Urinary bladder (tissue), 4 donors: Measurements from ENCODE around the gene DNAAF8. TPM values are rescaled to one million over a fixed set of nuclear protein-coding genes. Genes with fewer than 3 reads are reported as not detected.

ENCODE experiments used
- DNase-seq: peaks from one replicate; pipeline ENCODE4 v3.0.0-alpha.2; 2015; ENCODE audit errors: extremely low spot score
- H3K27ac ChIP-seq: one replicate; pipeline ENCODE4 v1.5.1; 2013; ENCODE audit warnings: low read depth, mild to moderate bottlenecking, moderate library complexity
- H3K36me3 ChIP-seq: one replicate; pipeline ENCODE4 v1.6.1; 2013; ENCODE audit warnings: mild to moderate bottlenecking, moderate library complexity; ENCODE audit not compliant: insufficient read depth
- H3K4me1 ChIP-seq: one replicate; pipeline ENCODE4 v1.6.1; 2013; ENCODE audit warnings: mild to moderate bottlenecking, moderate library complexity; ENCODE audit not compliant: insufficient read depth
- H3K4me3 ChIP-seq: one replicate; pipeline ENCODE4 v1.5.1; 2013; ENCODE audit warnings: low read depth, low read length
- WGBS: extraction: QIAGEN DNeasy Blood & Tissue Kit; methylation state at CpG from one replicate; pipeline ENCODE4 v1.1.7; 2013; 5-methylcytosine and 5-hydroxymethylcytosine counted together
- polyA plus RNA-seq: library from polyadenylated mRNA; stranded (reverse); fragments of 200-250 nt; gene quantifications from one replicate; pipeline ENCODE4 v1.2.3, GENCODE V29; 2013
- total RNA-seq: library from RNA; depleted of rRNA; stranded (reverse); fragments of >200 nt; gene quantifications from one replicate; pipeline ENCODE4 v1.2.3, GENCODE V29; 2014
- donor health status: healthy with polysubstance abuse.
- donor health status: healthy.

The DNAAF8 gene
- total and polyA plus RNA-seq, 2 donors, result 1.3 TPM

DNA sequence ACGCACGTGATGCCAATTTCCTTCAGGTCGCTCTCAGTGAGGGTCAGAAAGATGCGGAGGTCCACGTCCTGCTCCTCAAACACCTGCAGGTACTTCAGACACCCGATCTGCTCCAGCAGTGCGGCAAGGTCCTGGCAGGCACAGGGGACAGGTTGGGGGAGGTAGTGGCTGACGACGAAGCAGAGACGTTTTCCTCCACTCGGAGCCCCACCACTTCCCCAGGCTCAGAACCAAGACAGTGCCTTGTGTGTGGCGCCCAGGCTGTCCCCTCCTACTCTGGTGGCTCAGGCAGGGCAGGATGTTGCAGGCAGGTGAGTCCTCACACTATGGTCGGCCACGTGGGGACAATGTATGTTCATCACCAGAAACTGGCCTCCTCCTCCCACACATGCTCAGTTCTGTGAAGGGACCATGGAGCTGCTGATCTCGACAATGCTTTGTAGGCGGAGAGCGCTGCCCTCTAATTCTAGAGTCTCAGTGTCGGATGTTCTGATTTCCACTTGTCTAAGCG, 35.2 kb upstream of the DNAAF8 start:
- Histone ChIP-seq H3K36me3 (no peaks in the 10 kb centered on the region), H3K4me1 (no peaks in the 10 kb centered on the region), H3K27ac (no peak overlapping the region), H3K4me3 (no peak overlapping the region)
- DNase-seq, result no peak
- WGBS, result 92% methylated on average over 19 of the region's 19 CpGs

DNA sequence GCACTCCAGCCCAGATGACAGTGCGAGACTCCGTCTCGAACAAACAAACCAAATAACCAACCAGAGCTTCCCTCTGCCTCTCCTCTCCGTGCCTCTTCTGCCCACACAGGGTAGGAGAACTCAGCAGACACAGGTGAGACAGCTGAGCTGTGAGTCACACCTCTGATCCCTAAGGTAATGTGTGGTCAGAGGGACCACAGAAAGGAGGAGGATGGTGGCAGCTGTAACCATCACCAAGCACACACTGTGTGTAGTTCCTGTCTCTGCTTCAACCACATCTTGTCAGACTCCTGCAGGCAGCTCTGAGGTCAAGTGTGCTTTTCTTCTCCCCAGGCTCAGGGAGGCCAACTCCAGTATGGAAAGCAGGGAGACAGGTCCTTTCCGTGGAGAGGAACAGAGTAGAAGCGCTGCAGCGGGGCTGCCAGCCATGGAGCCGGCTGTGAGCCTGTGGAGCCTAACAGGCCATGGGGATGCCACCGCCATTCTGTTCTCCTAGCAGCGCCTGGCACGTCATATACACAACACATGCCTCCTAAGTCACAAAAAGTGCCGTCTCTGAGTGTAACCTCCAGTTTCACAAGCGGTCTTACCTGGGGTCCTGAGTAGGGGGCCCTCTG, 33.8 kb upstream of the DNAAF8 start:
- 94% methylated on average over 13 of the region's 13 CpGs for WGBS
- H3K4me1 ChIP-seq, result no peaks in the 10 kb centered on the region
- H3K36me3 ChIP-seq, result no peaks in the 10 kb centered on the region

DNA sequence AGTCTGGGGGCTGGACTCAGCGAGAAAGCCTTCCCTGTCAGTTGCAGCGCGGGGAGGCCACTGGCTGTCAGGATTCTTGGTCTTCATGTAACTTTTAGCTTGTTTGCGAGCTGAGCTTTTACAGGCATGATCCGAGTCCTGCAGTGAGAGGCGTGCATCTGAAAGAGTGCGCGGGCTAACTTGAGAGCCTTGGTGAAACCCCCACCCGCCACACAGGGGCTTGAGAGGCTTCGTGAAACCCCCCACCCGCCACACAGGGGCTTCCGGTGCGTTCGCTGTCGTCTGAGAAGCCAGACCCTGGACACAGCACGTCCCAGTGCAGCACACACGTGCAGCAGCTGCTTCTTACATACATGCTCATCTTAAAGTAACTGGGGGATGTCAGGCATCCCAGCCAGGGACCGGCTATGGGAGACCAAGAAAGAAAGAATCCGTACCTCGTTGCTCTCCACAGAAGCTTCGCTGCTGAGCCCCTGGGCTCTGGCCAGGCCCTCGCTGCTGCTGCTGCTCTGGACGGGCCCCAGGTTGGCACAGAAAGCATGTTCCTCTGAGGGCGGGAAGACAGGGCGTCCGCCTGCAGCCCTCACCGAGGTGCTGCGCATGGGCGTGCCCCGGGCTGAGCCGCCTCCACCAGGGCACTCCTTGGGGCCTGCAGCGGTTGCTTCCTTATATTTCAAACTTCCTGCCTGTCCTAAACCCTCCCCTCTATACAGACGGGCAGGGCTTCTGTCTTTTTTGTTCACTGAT, 33.2 kb upstream of the DNAAF8 start:
- Histone ChIP-seq H3K36me3 (no peaks in the 10 kb centered on the region), H3K4me3 (no peak overlapping the region), H3K27ac (no peak overlapping the region), H3K4me1 (no peaks in the 10 kb centered on the region)
- DNase-seq, result no peak
- WGBS, result 88% methylated on average over 33 of the region's 33 CpGs

More for the DNA sequence above, 33.8 kb upstream of the DNAAF8 start:
- no peak for DNase-seq
- no peak overlapping the region for H3K4me3 ChIP-seq
- no peak overlapping the region for H3K27ac ChIP-seq

DNA sequence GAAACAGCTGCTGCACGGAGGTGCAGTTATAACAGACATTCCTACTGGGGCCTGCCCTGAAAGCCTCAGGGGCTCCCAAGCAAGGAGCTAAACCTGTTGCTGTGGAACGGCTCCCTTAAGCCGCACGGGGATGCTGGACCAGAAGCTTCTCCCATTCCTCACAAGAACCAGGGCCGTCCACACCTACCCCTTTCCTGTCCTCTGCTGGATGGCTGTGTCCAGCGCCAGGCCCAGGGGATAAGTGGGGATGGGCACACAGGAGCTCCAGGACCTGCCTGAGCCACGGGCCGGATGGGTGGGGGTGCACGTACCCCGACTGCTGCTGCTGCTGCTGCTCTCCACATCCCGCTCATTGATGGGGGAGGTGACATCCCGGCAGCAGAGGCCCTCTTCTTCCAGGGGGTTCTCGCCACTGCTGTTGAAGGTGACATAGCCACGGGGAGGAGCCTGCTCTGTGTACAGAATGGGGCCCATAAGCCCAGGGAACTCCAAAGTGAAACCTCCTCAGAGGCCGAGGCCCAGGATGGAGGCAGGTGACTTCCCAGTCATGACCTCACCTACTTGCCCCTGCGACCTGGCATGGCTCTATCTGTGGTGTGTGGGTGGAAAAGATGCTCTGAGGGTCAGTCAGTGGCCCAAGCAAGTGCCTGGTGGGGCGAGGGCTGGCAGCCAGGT, 32.4 kb upstream of the DNAAF8 start:
- no peaks in the 10 kb centered on the region for H3K36me3 ChIP-seq
- H3K27ac ChIP-seq, result no peak overlapping the region
- H3K4me1 ChIP-seq, result no peaks in the 10 kb centered on the region
- DNase-seq, result no peak
- no peak overlapping the region for H3K4me3 ChIP-seq
- 88% methylated on average over 17 of the region's 17 CpGs for WGBS

DNA sequence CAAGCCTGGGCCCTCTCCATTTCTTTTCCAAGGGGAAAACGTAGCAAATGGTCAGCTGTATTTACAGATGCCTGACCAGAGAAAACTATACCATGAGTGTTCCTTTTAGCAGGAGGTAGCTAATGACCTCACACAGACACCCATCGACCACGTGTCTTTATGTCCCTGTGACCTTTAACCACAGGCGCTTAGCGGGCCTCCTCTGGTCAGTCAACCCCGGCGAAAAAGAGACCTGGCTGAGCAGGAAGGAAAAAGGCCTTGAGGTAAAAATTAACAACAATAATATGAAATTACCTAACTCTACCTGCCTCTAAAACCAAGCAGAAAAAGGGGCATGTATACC, 31.9 kb upstream of the DNAAF8 start:
- Histone ChIP-seq H3K27ac (no peak overlapping the region), H3K36me3 (no peaks in the 10 kb centered on the region), H3K4me1 (no peaks in the 10 kb centered on the region), H3K4me3 (no peak overlapping the region)
- DNase-seq, result no peak
- 74% methylated on average over 7 of the region's 7 CpGs for WGBS

DNA sequence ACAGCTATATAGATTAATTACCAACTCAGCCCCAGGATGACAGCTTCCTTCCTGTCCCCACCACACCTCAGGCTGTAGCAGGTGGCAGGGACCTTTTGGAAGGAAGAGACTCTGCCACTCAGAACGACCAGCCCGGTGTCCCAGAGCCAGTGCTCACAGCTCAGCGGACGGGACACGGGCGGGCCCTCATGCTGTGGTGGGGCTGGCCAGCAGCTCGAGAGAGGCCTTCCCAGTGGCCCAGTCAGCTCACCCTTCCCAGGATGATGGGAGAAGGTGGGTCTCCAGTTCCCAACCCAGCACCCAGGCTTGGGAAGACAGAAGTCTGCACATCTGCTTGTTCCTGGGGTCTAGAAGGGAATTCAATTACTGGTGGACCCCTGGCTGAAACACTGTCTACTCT, 30.4 kb upstream of the DNAAF8 start:
- H3K36me3 ChIP-seq, result no peaks in the 10 kb centered on the region
- no peak for DNase-seq
- no peak overlapping the region for H3K27ac ChIP-seq
- 85% methylated on average over 7 of the region's 7 CpGs for WGBS
- no peaks in the 10 kb centered on the region for H3K4me1 ChIP-seq
- H3K4me3 ChIP-seq, result no peak overlapping the region

DNA sequence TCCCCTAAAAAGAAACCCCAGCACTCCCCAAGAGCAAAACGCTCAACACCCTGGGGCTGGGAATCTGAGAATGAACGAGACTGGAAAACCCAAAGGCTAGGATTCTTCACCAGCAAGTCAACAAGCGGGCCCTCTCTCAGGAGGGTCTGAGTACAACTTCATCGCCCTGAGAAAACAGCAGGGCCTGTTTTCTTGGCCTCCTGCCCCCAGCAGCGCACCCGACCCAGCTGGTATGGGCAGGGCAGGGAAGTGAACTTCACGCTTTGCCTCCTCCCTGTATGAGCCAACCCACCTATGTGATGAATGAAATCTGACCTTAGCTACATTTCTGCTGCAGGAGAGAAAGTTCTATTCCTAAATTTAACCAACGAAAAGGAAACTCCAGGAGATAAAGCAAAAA, 29.8 kb upstream of the DNAAF8 start:
- no peaks in the 10 kb centered on the region for H3K36me3 ChIP-seq
- 90% methylated on average over 8 of the region's 8 CpGs for WGBS
- DNase-seq, result no peak

DNA sequence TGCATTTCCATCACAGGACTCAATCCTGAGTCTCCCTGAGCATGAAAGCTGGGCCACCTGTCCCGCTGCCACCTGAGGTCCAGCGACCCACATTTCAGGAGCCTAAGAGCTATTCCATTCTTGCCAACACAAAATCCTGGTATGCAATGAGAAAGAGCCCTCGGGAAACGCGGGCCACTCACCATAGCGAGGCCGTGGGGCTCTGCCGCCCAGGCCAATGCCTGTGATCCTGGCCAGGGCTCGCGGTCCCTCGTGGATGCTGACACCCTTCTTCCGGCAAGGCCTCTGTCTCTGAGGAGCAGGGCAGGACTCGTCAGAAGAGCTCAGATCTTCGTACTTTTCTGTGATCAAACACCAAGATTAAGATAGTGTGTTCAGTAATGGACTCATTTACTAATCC, 29.4 kb upstream of the DNAAF8 start:
- H3K4me3 ChIP-seq, result no peak overlapping the region
- DNase-seq, result no peak
- H3K27ac ChIP-seq, result no peak overlapping the region
- no peaks in the 10 kb centered on the region for H3K4me1 ChIP-seq
- H3K36me3 ChIP-seq, result no peaks in the 10 kb centered on the region
- 96% methylated on average over 14 of the region's 14 CpGs for WGBS

More for the DNA sequence above, 29.8 kb upstream of the DNAAF8 start:
- H3K27ac ChIP-seq, result no peak overlapping the region
- H3K4me1 ChIP-seq, result no peaks in the 10 kb centered on the region
- no peak overlapping the region for H3K4me3 ChIP-seq

DNA sequence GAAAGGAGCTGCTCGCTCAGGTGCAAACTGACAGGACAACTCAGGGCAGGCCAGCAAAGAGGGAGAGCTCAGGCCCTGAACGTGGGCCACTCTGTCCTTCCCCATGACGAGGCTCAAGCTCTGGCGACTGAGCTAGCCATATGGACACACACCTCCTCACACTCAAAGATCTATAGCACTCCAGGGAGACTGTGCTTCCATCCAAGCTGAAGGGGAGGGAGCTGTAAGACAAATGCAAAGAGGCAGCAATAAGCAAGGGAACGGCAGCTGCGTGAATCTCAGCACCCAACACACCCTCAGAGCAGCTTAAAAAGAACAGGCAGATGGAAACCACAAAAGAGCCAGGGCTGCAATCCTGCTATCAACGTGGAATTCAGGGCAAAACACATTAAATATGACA, 27.5 kb upstream of the DNAAF8 start:
- no peak overlapping the region for H3K4me3 ChIP-seq
- no peaks in the 10 kb centered on the region for H3K36me3 ChIP-seq
- H3K27ac ChIP-seq, result no peak overlapping the region
- WGBS, result 82% methylated on average over 7 of the region's 7 CpGs
- no peak for DNase-seq
- no peaks in the 10 kb centered on the region for H3K4me1 ChIP-seq

DNA sequence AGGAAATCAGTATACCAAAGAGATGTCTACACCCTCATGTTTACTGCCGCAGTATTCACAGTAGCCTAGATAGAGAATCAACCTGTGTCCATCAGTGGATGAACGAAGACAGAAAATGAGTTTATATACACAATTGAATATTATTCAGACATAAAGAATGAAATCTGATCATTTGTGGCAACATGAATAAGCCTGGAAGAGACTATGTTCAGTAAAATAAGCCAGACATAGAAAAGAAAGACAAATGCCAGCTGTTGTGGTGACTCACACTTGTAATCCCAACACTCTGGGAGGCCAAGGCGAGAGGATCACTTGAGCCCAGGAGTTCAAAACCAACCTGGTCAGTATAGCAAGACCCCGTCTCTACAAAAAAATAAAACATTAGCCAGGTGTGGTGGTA, 24.9 kb upstream of the DNAAF8 start:
- Histone ChIP-seq H3K4me1 (no peaks in the 10 kb centered on the region), H3K27ac (no peak overlapping the region), H3K36me3 (no peaks in the 10 kb centered on the region), H3K4me3 (no peak overlapping the region)
- DNase-seq, result no peak
- 92% methylated on average over 4 of the region's 4 CpGs for WGBS

DNA sequence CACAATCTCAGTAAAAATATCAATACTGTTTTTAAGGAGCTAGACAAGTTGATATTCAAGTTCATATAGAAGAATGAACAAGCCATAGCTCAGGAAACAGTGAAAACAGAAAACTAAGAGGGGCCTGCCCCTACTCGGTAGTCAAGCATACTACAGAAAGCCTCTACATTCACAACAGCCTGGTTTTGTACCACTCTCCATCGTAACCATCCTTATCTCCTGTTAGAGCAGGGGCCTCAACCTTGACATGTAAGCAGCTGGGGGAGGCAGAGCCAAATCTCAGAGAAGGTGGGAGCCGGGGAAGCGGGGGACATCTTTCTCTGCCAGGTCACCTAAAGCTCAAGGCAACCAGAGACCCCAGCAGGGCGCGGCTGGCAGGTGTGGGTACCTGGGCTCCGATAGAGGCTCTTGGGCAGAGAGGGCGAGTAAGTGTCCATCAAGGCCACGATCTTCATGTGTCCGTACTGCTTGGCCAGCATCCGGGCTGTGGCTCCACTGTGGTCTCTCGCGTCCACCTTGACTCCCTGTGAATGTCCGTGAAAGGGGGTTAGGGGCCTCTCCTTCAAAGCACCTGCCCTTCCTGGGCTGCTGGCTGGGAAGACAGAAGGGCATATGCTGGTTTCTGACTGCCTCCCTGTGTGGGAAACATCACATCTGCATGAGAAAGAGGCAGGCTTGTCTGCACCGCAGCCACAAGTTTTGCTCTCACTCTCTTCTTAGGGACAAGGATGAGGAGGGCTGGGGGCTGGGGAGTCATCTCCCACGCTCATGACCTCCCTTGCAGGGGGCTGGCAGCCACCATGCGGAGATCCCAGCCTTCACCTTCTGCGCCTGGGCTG, 20.5 kb upstream of the DNAAF8 start:
- H3K4me3 ChIP-seq, result no peak overlapping the region

DNA sequence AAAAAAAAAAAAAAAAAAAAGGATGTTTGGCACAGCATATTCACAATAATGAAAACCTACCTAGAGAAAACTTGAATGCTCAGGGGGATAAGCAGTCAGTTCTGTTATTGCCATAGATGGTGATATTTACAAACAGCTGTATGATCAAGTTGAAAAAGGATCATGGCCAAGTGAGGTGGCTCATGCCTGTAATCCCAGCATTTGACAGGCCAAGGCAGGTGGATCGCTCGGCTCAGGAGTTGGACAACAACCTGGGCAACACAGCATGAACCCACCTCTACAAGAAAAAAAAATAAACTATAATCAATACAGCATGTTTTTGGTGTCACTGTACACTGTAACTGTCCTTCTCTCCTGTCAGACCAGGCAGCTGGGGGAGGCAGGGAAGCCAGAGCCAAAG, 19.3 kb upstream of the DNAAF8 start:
- H3K36me3 ChIP-seq, result no peaks in the 10 kb centered on the region
- H3K4me1 ChIP-seq, result no peaks in the 10 kb centered on the region
- 95% methylated on average over 2 of the region's 2 CpGs for WGBS
- H3K27ac ChIP-seq, result no peak overlapping the region
- no peak for DNase-seq
- no peak overlapping the region for H3K4me3 ChIP-seq

More for the DNA sequence above, 20.5 kb upstream of the DNAAF8 start:
- Histone ChIP-seq H3K4me1 (no peaks in the 10 kb centered on the region), H3K36me3 (no peaks in the 10 kb centered on the region), H3K27ac (no peak overlapping the region)
- DNase-seq, result no peak
- 81% methylated on average over 18 of the region's 18 CpGs for WGBS

DNA sequence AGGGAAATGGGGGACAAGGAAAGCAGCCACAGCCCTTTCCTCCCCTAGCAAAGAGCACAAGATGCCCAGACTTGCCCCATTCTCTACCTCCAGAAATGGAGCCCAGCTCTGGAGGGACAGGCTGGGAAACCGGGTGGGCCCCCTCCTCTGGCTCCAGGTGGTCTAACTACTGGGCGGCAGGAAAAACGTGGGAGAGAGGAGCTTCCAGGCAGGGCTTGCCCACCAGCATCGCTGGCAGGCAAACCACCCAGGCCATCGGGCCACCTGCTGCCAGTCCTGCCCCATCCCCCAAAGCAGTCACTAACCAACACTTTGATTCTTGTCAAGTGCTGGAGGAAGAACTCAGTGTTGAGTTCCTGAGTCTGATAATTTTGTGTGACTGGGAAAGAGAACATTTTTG, 15.9 kb upstream of the DNAAF8 start:
- no peaks in the 10 kb centered on the region for H3K4me1 ChIP-seq
- 66% methylated on average over 5 of the region's 5 CpGs for WGBS
- no peak overlapping the region for H3K4me3 ChIP-seq
- H3K36me3 ChIP-seq, result no peaks in the 10 kb centered on the region
- DNase-seq, result no peak
- H3K27ac ChIP-seq, result no peak overlapping the region
